Measurements from ENCODE around the gene PROM1. TPM values are rescaled to one million over a fixed set of nuclear protein-coding genes. Genes with fewer than 3 reads are reported as not detected.

The PROM1 gene
- total RNA-seq, 1 donor from 2014 or later: 36.9 TPM

GRCh38 chr4:16116019-16116418 is 32.2 kb upstream of the PROM1 start:
- no peak overlapping the region for H3K27ac Mint-ChIP-seq (ENCODE audit: unreplicated experiment)
- no peaks in the 10 kb centered on the region for H3K36me3 Mint-ChIP-seq (ENCODE audit: unreplicated experiment)
- no peak overlapping the region for H3K4me3 Mint-ChIP-seq (ENCODE audit: unreplicated experiment)
- no peaks in the 10 kb centered on the region for H3K27me3 Mint-ChIP-seq (ENCODE audit: unreplicated experiment)
- peaks cover 2% of the 10 kb centered on the region for H3K9me3 Mint-ChIP-seq (ENCODE audit: unreplicated experiment)
- no peak for TF ChIP-seq CTCF (IDR thresholded peaks at IDR 0.05; ENCODE audit: partially characterized antibody, unreplicated experiment)
- H3K4me1 Mint-ChIP-seq (ENCODE audit: low read depth, unreplicated experiment): peaks cover 2% of the 10 kb centered on the region
- no peak for DNase-seq

- no peak for DNase-seq
- Mint-ChIP-seq H3K4me1 (ENCODE audit: low read depth, unreplicated experiment) (peaks cover 2% of the 10 kb centered on the region), H3K36me3 (ENCODE audit: unreplicated experiment) (no peaks in the 10 kb centered on the region), H3K27me3 (ENCODE audit: unreplicated experiment) (no peaks in the 10 kb centered on the region), H3K27ac (ENCODE audit: unreplicated experiment) (no peak overlapping the region), H3K4me3 (ENCODE audit: unreplicated experiment) (no peak overlapping the region), H3K9me3 (ENCODE audit: unreplicated experiment) (peaks cover 2% of the 10 kb centered on the region)
- no peak for TF ChIP-seq CTCF (IDR thresholded peaks at IDR 0.05; ENCODE audit: partially characterized antibody, unreplicated experiment)
These were observed 30.7 kb upstream of the PROM1 start for GRCh38 chr4:16114546-16114945.

- H3K27me3 Mint-ChIP-seq (ENCODE audit: unreplicated experiment): no peaks in the 10 kb centered on the region
- TF ChIP-seq CTCF (IDR thresholded peaks at IDR 0.05; ENCODE audit: partially characterized antibody, unreplicated experiment): no peak
- H3K27ac Mint-ChIP-seq (ENCODE audit: unreplicated experiment): no peak overlapping the region
- no peak for DNase-seq
- peaks cover 2% of the 10 kb centered on the region for H3K9me3 Mint-ChIP-seq (ENCODE audit: unreplicated experiment)
- peaks cover 4% of the 10 kb centered on the region for H3K36me3 Mint-ChIP-seq (ENCODE audit: unreplicated experiment)
- no peak overlapping the region for H3K4me3 Mint-ChIP-seq (ENCODE audit: unreplicated experiment)
- H3K4me1 Mint-ChIP-seq (ENCODE audit: low read depth, unreplicated experiment): peaks cover 2% of the 10 kb centered on the region
These were observed 29.9 kb upstream of the PROM1 start for GRCh38 chr4:16113741-16114140.

GRCh38 chr4:16111533-16111932 is 27.7 kb upstream of the PROM1 start:
- H3K4me1 Mint-ChIP-seq (ENCODE audit: low read depth, unreplicated experiment): peaks cover 2% of the 10 kb centered on the region
- no peak for DNase-seq
- no peaks in the 10 kb centered on the region for H3K27me3 Mint-ChIP-seq (ENCODE audit: unreplicated experiment)
- H3K36me3 Mint-ChIP-seq (ENCODE audit: unreplicated experiment): peaks cover 7% of the 10 kb centered on the region
- H3K9me3 Mint-ChIP-seq (ENCODE audit: unreplicated experiment): peaks cover 2% of the 10 kb centered on the region
- no peak overlapping the region for H3K27ac Mint-ChIP-seq (ENCODE audit: unreplicated experiment)
- TF ChIP-seq CTCF (IDR thresholded peaks at IDR 0.05; ENCODE audit: partially characterized antibody, unreplicated experiment): no peak
- no peak overlapping the region for H3K4me3 Mint-ChIP-seq (ENCODE audit: unreplicated experiment)

- peaks cover 7% of the 10 kb centered on the region for H3K36me3 Mint-ChIP-seq (ENCODE audit: unreplicated experiment)
- no peaks in the 10 kb centered on the region for H3K4me1 Mint-ChIP-seq (ENCODE audit: low read depth, unreplicated experiment)
- no peak overlapping the region for H3K27ac Mint-ChIP-seq (ENCODE audit: unreplicated experiment)
- no peak for TF ChIP-seq CTCF (IDR thresholded peaks at IDR 0.05; ENCODE audit: partially characterized antibody, unreplicated experiment)
- no peak for DNase-seq
- no peaks in the 10 kb centered on the region for H3K27me3 Mint-ChIP-seq (ENCODE audit: unreplicated experiment)
- peaks cover 2% of the 10 kb centered on the region for H3K9me3 Mint-ChIP-seq (ENCODE audit: unreplicated experiment)
- H3K4me3 Mint-ChIP-seq (ENCODE audit: unreplicated experiment): no peak overlapping the region
These were observed 27.0 kb upstream of the PROM1 start for GRCh38 chr4:16110661-16111290.

Data from glutamatergic neuron (in vitro differentiated cells).